HFF-Myc (cell line): ENCODE data around the gene SIGLEC1.

ENCODE experiments used
- DNase-seq: peaks from one replicate; pipeline ENCODE4 v3.0.0-alpha.2; 2011; ENCODE audit warnings: low read depth; ENCODE audit errors: extremely low read depth
- H3K4me3 ChIP-seq: replicated peaks from 2 replicates; pipeline ENCODE4 v1.5.1; 2011; ENCODE audit warnings: low read depth, mild to moderate bottlenecking, control low read depth, low read length
- TF ChIP-seq, protein P1 (sequence below): IDR thresholded peaks from 2 replicates; pipeline ENCODE4 v1.5.1; 2012; ENCODE audit warnings: mild to moderate bottlenecking, low read depth, low read length, control low read depth; ENCODE audit errors: missing control alignments

Gene SIGLEC1

DNA sequence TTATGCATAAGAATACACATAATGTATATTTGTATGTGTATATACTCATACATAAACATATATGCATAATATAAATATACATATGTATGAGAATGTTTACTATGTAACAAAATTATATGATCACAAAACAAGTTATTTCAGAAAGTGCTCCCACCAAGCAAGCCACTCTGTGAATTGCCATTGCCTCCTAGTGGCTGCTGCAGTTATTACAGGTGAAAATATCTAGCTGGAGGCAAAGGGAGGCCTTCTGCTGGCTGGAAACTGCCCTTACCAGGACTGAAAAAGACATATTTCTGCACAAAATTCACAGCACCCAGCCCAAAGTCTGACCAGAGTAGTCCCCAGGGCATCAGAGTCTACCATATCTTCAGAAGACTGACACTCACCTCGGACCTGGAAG, 16.2 kb downstream of the SIGLEC1 start:
- DNase-seq, result no peak
- TF ChIP-seq, protein P1, sequence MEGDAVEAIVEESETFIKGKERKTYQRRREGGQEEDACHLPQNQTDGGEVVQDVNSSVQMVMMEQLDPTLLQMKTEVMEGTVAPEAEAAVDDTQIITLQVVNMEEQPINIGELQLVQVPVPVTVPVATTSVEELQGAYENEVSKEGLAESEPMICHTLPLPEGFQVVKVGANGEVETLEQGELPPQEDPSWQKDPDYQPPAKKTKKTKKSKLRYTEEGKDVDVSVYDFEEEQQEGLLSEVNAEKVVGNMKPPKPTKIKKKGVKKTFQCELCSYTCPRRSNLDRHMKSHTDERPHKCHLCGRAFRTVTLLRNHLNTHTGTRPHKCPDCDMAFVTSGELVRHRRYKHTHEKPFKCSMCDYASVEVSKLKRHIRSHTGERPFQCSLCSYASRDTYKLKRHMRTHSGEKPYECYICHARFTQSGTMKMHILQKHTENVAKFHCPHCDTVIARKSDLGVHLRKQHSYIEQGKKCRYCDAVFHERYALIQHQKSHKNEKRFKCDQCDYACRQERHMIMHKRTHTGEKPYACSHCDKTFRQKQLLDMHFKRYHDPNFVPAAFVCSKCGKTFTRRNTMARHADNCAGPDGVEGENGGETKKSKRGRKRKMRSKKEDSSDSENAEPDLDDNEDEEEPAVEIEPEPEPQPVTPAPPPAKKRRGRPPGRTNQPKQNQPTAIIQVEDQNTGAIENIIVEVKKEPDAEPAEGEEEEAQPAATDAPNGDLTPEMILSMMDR, result peak; percentile 71
- H3K4me3 ChIP-seq, result no peak overlapping the region

DNA sequence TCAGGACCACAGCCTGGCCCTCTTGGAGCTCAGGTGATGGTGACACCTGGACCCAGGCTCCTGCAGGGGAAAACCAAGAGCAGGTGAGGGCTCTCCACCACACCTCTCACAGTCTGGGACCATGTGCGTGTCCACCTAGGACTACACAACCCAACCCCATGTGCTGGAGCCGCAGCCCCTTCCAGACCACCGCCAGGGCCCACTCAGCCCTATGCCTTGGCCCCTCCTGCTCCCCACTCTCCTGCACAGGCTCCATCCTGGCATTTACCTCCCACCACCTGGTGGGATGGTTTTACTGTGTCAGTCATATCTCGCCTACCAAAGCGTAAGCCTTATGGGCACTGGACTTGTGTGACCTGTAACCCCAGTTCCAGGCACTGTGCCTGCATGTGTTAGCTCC, 17.5 kb downstream of the SIGLEC1 start:
- H3K4me3 ChIP-seq, result no peak overlapping the region
- DNase-seq, result no peak
- TF ChIP-seq, protein P1, result no peak

DNA sequence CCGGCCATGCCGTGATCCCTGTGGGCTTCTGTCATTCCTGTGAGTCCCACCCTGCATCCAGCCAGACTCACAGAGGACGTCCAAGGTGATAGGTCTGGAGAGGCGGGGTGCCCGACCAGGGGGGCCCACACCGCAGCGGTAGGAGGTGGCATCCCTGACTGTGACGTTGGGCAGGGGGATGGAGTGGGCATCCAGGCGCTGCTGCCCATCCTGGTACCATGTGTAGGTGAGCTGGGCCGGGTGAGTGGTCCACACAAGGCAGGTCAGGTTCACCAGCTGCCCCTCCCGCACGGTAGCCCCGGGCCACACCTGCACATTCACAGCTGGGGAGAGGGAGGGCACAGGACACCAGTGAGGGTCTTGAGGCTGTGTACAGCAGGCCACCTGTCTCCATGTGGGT, 19.0 kb downstream of the SIGLEC1 start:
- no peak overlapping the region for H3K4me3 ChIP-seq
- TF ChIP-seq, protein P1, result no peak
- no peak for DNase-seq

DNA sequence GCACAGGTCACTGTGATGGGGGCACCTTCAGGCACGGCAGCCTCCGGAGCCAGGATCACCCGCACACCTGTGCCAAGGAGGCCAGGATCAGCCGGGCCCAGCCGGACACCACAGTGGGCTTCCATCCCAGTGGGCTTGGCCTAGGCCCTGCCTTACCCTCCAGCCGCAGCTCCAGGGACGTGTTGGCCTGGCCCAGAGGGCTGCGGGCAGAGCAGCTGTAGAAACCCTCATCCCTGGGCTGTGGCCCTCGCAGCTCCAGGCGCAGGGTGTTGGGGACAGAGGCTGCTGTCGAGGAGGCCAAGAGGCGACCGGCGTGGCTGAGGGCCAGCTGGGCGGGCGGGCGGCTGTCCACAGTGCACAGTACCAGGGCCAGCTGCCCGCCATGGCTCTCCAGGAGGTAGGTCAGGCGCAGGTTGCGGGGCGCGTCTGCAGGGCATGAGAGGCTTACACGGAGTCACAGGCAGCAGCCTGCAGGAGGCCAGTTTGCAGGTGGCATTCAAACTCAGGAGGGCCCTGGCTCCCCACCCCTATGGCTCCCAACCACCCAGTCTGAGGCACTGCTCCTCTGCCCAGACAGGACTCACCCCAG, 19.6 kb downstream of the SIGLEC1 start:
- TF ChIP-seq, protein P1, result no peak
- DNase-seq, result no peak

DNA sequence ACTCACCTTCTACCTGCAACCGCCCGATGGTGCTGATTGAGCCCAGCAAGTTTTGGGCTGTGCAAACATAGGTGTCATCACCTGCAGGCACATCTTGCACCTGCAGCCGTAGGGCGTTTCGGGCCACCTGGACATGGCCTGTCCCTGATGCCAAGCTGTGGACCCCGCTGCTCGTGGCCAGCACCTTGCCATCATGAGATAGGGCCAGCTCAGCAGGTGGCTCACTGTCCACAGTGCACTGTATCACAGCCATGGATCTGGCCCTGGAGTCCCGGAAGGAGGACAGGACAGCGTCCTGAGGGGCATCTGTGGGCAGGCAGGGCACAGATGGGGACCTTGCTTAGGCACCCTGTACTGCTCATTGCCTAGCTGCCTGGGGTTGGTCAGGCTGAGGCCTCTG, 20.5 kb downstream of the SIGLEC1 start:
- no peak overlapping the region for H3K4me3 ChIP-seq
- DNase-seq, result no peak
- TF ChIP-seq, protein P1, result no peak

More for the DNA sequence above, 19.6 kb downstream of the SIGLEC1 start:
- H3K4me3 ChIP-seq, result no peak overlapping the region

DNA sequence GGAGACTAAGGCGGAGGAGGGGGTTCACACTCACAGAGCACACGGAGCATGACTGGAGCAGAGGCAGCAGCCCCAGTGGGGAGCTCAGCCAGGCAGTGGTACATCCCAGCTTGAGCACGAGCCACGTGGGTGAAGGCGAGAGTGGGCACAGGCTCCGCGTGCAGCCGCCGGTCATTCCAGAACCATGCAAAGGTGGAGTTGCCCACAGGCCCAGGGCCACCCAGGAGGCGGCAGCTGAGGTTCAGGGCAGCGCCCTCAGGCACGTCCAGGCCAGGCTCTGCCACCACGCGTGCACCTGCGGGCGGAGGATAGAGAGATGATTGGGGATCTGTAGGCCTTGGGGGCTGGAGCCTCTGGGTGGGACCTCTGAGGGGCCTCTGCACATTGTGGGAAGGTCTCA, 21.1 kb downstream of the SIGLEC1 start:
- DNase-seq, result no peak
- H3K4me3 ChIP-seq, result no peak overlapping the region
- TF ChIP-seq, protein P1, result no peak

DNA sequence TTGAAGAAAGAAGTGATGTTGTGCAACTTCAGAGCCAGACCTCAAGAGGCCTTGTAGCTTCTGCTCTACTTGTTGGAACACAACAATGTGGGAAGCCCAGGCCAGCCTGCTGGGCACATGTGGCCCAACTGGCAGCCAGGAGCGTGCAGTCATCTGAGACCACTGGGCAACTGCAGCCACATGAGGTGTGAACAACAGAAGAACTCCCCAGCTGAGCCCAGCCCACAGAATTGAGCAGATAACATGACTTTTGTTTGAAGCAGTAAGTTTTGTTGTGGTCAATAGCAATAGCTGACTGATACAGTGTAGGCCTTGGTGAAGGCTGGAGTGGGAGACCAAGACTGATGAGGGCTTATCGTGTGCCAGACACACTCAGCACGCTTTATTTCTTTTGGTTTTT, 22.0 kb downstream of the SIGLEC1 start:
- H3K4me3 ChIP-seq, result no peak overlapping the region
- no peak for DNase-seq
- TF ChIP-seq, protein P1, result no peak
